Measurements from ENCODE around the gene ACTN4.

DNA sequence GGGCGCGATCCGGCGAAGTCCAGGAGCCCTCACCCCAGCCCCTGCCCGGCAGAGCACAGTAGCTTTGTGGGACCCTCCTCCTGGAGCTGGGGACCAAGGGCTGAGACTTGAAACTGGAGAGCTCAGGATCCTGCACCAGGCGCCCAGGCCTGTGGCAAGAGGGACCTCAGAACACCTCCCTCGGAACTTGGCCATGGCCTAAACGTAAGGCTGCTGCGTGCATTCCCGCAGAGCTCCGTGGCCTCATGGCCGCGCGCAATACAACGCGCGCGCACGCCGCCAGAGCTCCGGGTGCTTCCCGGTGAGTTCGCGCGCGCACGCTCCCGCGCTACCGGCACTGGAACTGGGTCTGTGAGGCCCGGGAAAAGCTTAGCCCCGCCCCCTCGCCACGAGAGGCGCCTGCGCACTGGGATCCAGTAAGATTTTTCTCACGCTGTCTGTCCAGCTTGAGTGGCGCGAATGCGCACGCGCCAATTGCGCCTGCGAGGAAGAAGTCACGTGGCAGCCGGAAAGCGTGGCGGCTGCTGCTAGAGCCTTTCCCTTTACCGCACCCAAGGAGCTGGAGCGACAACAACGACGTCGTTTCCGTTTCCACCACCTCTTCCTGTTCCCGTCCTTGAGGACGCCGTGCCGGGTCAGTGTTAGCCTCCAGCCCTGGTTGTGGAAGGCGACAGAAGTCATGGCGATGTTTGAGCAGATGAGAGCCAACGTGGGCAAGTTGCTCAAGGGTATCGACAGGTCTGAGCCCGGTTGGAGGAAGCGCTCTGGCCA, 28.7 kb upstream of the ACTN4 start, which contains the start of gene EIF3K:
- no peak for TF ChIP-seq CTCF (IDR thresholded peaks at IDR 0.05)
- TF ChIP-seq EZH2 (IDR thresholded peaks at IDR 0.05; ENCODE audit: borderline replicate concordance, insufficient read depth, low read depth, low read length, poor library complexity, severe bottlenecking), result no peak

Measured in B cell (primary cell).